HepG2 (cell line): Measurements from ENCODE around the gene AGRN. TPM values are rescaled to one million over a fixed set of nuclear protein-coding genes. Genes with fewer than 3 reads are reported as not detected.

Experiments used
- BORCS8-MEF2B ChIP-seq: sonication (generic); formaldehyde crosslinking; IDR thresholded peaks from 2 replicates; pipeline ENCODE4 v1.8.0; 2022; ENCODE audit warnings: mild to moderate bottlenecking, missing genetic modification reagents
- CREM ChIP-seq, 2 experiments: sonication (generic) in 1 of 2; formaldehyde crosslinking in 1 of 2; IDR thresholded peaks; 2 replicates each; pipeline versions ENCODE4 v1.4.0 to v1.6.1; 2016 to 2020; ENCODE audit warnings: antibody characterized with exemption in 1 of 2, mild to moderate bottlenecking in 1 of 2, missing genetic modification reagents in 1 of 2
- ELF1 ChIP-seq: sonication (generic); formaldehyde crosslinking; IDR thresholded peaks from 2 replicates; pipeline ENCODE4 v1.4.0; 2020; ENCODE audit warnings: missing genetic modification reagents
- FOXC1 ChIP-seq: sonication (generic); formaldehyde crosslinking; IDR thresholded peaks from 2 replicates; pipeline ENCODE4 v1.8.0; 2022; ENCODE audit warnings: mild to moderate bottlenecking, missing genetic modification reagents, borderline replicate concordance
- FOXM1 ChIP-seq: sonication (generic); formaldehyde crosslinking; IDR thresholded peaks from 2 replicates; pipeline ENCODE4 v1.5.0; 2020; ENCODE audit warnings: missing genetic modification reagents
- MAFG ChIP-seq: sonication (generic); formaldehyde crosslinking; IDR thresholded peaks from 2 replicates; pipeline ENCODE4 v1.5.1; 2020; ENCODE audit warnings: mild to moderate bottlenecking, missing genetic modification reagents
- MEIS2 ChIP-seq: sonication (generic); formaldehyde crosslinking; IDR thresholded peaks from 2 replicates; pipeline ENCODE4 v1.9.0; 2021; ENCODE audit warnings: mild to moderate bottlenecking, missing genetic modification reagents
- NCOA2 ChIP-seq: sonication (generic); formaldehyde crosslinking; IDR thresholded peaks from 2 replicates; pipeline ENCODE4 v1.8.0; 2022; ENCODE audit warnings: inconsistent platforms
- NONO ChIP-seq, 2 experiments: fragments of 450-650 bp in 1 of 2; sonication (generic) in 1 of 2; formaldehyde crosslinking in 1 of 2; IDR thresholded peaks in 1 of 2; conservative IDR thresholded peaks in 1 of 2; 2 replicates each; pipeline versions ENCODE4 v1.6.1 to v1.8.0; 2017 to 2022; ENCODE audit warnings: mild to moderate bottlenecking in 1 of 2, missing genetic modification reagents in 1 of 2, moderate library complexity in 1 of 2
- PHB2 ChIP-seq: fragments of 450-650 bp; IDR thresholded peaks from 2 replicates; pipeline ENCODE4 v1.6.1; 2018; ENCODE audit not compliant: partially characterized antibody
- RBM39 ChIP-seq: fragments of 200-400 bp; formaldehyde crosslinking; IDR thresholded peaks from one replicate; pipeline ENCODE4 v1.6.1; 2018; ENCODE audit warnings: antibody characterized with exemption, mild to moderate bottlenecking, low read depth, low read length; ENCODE audit not compliant: poor library complexity, severe bottlenecking
- SALL1 ChIP-seq: sonication (generic); formaldehyde crosslinking; IDR thresholded peaks from 2 replicates; pipeline ENCODE4 v1.8.0; 2022; ENCODE audit warnings: mild to moderate bottlenecking, missing genetic modification reagents
- SNAPC2 ChIP-seq: sonication (generic); formaldehyde crosslinking; IDR thresholded peaks from 2 replicates; pipeline ENCODE4 v1.8.1; 2022; ENCODE audit warnings: mild to moderate bottlenecking, missing genetic modification reagents
- TCF7 ChIP-seq: sonication (generic); IDR thresholded peaks from 2 replicates; pipeline ENCODE4 v1.6.1; 2016; ENCODE audit warnings: antibody characterized with exemption, low read depth
- TFAP4 ChIP-seq: sonication (generic); IDR thresholded peaks from 2 replicates; pipeline ENCODE4 v1.6.1; 2016; ENCODE audit warnings: low read depth, borderline replicate concordance
- THAP7 ChIP-seq: sonication (generic); formaldehyde crosslinking; IDR thresholded peaks from 2 replicates; pipeline ENCODE4 v1.8.1; 2023; ENCODE audit warnings: mild to moderate bottlenecking, missing genetic modification reagents
- ZFP37 ChIP-seq: sonication (generic); formaldehyde crosslinking; IDR thresholded peaks from 2 replicates; pipeline ENCODE4 v1.4.0; 2020; ENCODE audit warnings: missing genetic modification reagents, borderline replicate concordance
- ZFY ChIP-seq: sonication (generic); formaldehyde crosslinking; IDR thresholded peaks from 2 replicates; pipeline ENCODE4 v1.4.0; 2020; ENCODE audit warnings: missing genetic modification reagents
- ZNF10 ChIP-seq: sonication (generic); formaldehyde crosslinking; IDR thresholded peaks from 2 replicates; pipeline ENCODE4 v1.4.0; 2020; ENCODE audit warnings: mild to moderate bottlenecking, low read depth, missing genetic modification reagents, borderline replicate concordance
- ZNF430 ChIP-seq: sonication (generic); formaldehyde crosslinking; IDR thresholded peaks from 2 replicates; pipeline ENCODE4 v1.9.0; 2021; ENCODE audit warnings: mild to moderate bottlenecking, missing genetic modification reagents
- ZNF460 ChIP-seq: sonication (generic); formaldehyde crosslinking; IDR thresholded peaks from 2 replicates; pipeline ENCODE4 v1.5.1; 2020; ENCODE audit warnings: missing genetic modification reagents, mild to moderate bottlenecking, borderline replicate concordance
- ZNF549 ChIP-seq: sonication (generic); formaldehyde crosslinking; IDR thresholded peaks from 2 replicates; pipeline ENCODE4 v1.5.0; 2020; ENCODE audit warnings: missing genetic modification reagents
- ZNF558 ChIP-seq: sonication (generic); formaldehyde crosslinking; IDR thresholded peaks from 2 replicates; pipeline ENCODE4 v1.9.0; 2022; ENCODE audit warnings: mild to moderate bottlenecking, missing genetic modification reagents, borderline replicate concordance
- ZNF616 ChIP-seq: sonication (generic); formaldehyde crosslinking; IDR thresholded peaks from 2 replicates; pipeline ENCODE4 v1.5.0; 2020; ENCODE audit warnings: low read depth, mild to moderate bottlenecking, missing genetic modification reagents
- ZNF7 ChIP-seq: IDR thresholded peaks from 2 replicates; pipeline ENCODE4 v1.6.1; 2016; ENCODE audit warnings: missing biosample characterization, missing genetic modification reagents
- ZNF781 ChIP-seq: sonication (generic); formaldehyde crosslinking; IDR thresholded peaks from 2 replicates; pipeline ENCODE4 v1.5.1; 2020; ENCODE audit warnings: borderline replicate concordance, mild to moderate bottlenecking, missing genetic modification reagents; ENCODE audit errors: not compliant biosample characterization
- ZNF883 ChIP-seq: sonication (generic); formaldehyde crosslinking; IDR thresholded peaks from 2 replicates; pipeline ENCODE4 v1.5.1; 2020; ENCODE audit warnings: mild to moderate bottlenecking, missing genetic modification reagents; ENCODE audit errors: not compliant biosample characterization
- polyA plus RNA-seq, 8 experiments: library from polyadenylated mRNA; depleted of rRNA in 3 of 8; stranded (reverse) in 7 of 8; unstranded in 1 of 8; fragments of >200 nt; fragmentation: Illumina TruSeq in 4 of 8; extraction: Trizol in 4 of 8; gene quantifications; 2 replicates each; pipeline versions ENCODE4 v1.2.1 to v1.2.3, GENCODE V29; 2011 to 2016; ENCODE audit warnings: low read depth in 4 of 8, missing spikeins in 1 of 8, mixed read lengths in 1 of 8; ENCODE audit not compliant: insufficient read depth in 1 of 8
- total RNA-seq, 5 experiments: library from RNA; depleted of rRNA; stranded (reverse); fragments of >200 nt; fragmentation: Illumina TruSeq; extraction: Trizol; gene quantifications; 2 replicates each; pipeline ENCODE4 v1.2.3, GENCODE V29; 2016; ENCODE audit warnings: low read depth in 1 of 5

AGRN gene
- total and polyA plus RNA-seq, 2 of the 13 experiments (the other 11 are each of a cell fraction or from before 2014, with no cell fraction given), result 29.8 to 65.2 TPM

- TF ChIP-seq PHB2, result no peak
- no peak for TF ChIP-seq MEIS2 (CRISPR knock-in tag)
- TF ChIP-seq NONO (IDR thresholded peaks at IDR 0.05), result no peak
- TF ChIP-seq NONO (CRISPR knock-in tag; conservative IDR thresholded peaks at IDR 0.05), result no peak
- peak; percentile 29 for TF ChIP-seq RBM39
- no peak for TF ChIP-seq TCF7
- TF ChIP-seq ZNF7, result no peak
- TF ChIP-seq ZNF558 (CRISPR knock-in tag), result no peak
- peak; percentile 76; the same call in 1 of the 2 replicates for TF ChIP-seq THAP7 (CRISPR knock-in tag)
- TF ChIP-seq FOXM1 (CRISPR knock-in tag), result no peak
- TF ChIP-seq SALL1 (CRISPR knock-in tag), result peak; percentile 46
- no peak for TF ChIP-seq MAFG (CRISPR knock-in tag)
- TF ChIP-seq ZNF616 (CRISPR knock-in tag), result no peak
- no peak for TF ChIP-seq ZNF549 (CRISPR knock-in tag)
- no peak for TF ChIP-seq NCOA2 (CRISPR knock-in tag)
- no peak for TF ChIP-seq TFAP4
- TF ChIP-seq ZNF10 (CRISPR knock-in tag), result no peak
- TF ChIP-seq ZNF781 (CRISPR knock-in tag), result no peak
- peak; percentile 79 for TF ChIP-seq ELF1 (CRISPR knock-in tag)
- no peak for TF ChIP-seq BORCS8-MEF2B (CRISPR knock-in tag)
- 0 out of 2 replicates have a peak, but pooled peaks have one; percentile 56 for TF ChIP-seq ZFY (CRISPR knock-in tag)
- no peak for TF ChIP-seq FOXC1
- peak; percentile 82 for TF ChIP-seq ZNF883 (CRISPR knock-in tag)
- TF ChIP-seq CREM (IDR thresholded peaks at IDR 0.05), result peak; percentile 36; the same call in 1 of the 2 replicates
- no peak for TF ChIP-seq CREM (CRISPR knock-in tag; IDR thresholded peaks at IDR 0.05)
- TF ChIP-seq SNAPC2, result 0 out of 2 replicates have a peak, but pooled peaks have one; percentile 47
- TF ChIP-seq ZNF430 (CRISPR knock-in tag), result 0 out of 2 replicates have a peak, but pooled peaks have one; percentile 7
- TF ChIP-seq ZNF460 (CRISPR knock-in tag), result no peak
- no peak for TF ChIP-seq ZFP37 (CRISPR knock-in tag)
Measured at GRCh38 chr1:1013105-1013921, 6.6 kb upstream of the AGRN start, which contains the start of gene ISG15 (continued).
